Stomach (tissue), 4 donors: Measurements from ENCODE around the gene ZPLD1.

Experiments used
- POLR2A ChIP-seq, 4 donors: fragments of 450-650 bp; IDR thresholded peaks; one replicate each; pipeline ENCODE4 v1.6.1; 2016; ENCODE audit warnings: antibody characterized with exemption in 4 of 4, control low read depth in 2 of 4, mild to moderate bottlenecking in 1 of 4, moderate library complexity in 1 of 4
- TF ChIP-seq, protein P1 (sequence below), 7 experiments: fragments of 450-650 bp in 4 of 7; fragments of 200-600 bp in 3 of 7; sonication (generic) in 3 of 7; IDR thresholded peaks; one replicate each; pipeline ENCODE4 v1.5.1; 2016 to 2019; ENCODE audit warnings: antibody characterized with exemption in 7 of 7, control low read depth in 2 of 7, mild to moderate bottlenecking in 1 of 7

DNA sequence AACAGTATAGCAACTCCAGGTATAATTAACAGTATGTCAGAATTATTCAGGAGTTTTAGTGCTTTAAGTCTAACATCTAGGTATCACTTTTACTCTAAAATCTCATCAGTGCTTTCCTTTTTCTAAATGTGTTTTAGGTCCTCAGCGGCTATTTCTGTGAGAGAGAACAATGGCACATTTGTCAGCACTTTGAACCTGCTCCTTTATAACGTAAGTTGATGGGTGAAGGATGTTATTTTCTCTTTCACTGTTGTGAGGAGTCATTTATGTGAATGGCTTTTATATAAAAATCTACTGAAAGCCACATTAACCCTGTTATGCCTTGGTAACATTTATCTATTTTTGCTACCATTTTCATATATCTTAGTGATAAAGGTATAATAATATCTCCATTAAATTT, 22.8 kb downstream of the ZPLD1 start:
- TF ChIP-seq, protein P1, sequence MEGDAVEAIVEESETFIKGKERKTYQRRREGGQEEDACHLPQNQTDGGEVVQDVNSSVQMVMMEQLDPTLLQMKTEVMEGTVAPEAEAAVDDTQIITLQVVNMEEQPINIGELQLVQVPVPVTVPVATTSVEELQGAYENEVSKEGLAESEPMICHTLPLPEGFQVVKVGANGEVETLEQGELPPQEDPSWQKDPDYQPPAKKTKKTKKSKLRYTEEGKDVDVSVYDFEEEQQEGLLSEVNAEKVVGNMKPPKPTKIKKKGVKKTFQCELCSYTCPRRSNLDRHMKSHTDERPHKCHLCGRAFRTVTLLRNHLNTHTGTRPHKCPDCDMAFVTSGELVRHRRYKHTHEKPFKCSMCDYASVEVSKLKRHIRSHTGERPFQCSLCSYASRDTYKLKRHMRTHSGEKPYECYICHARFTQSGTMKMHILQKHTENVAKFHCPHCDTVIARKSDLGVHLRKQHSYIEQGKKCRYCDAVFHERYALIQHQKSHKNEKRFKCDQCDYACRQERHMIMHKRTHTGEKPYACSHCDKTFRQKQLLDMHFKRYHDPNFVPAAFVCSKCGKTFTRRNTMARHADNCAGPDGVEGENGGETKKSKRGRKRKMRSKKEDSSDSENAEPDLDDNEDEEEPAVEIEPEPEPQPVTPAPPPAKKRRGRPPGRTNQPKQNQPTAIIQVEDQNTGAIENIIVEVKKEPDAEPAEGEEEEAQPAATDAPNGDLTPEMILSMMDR (IDR thresholded peaks at IDR 0.05), result no peak
- no peak for TF ChIP-seq POLR2A (IDR thresholded peaks at IDR 0.05)
